SIG-M5 treated with dmso at 0.1 percent for 504 hours (cell line): ENCODE results near the gene TGFB2.
A peak's percentile ranks its signal among the peaks of the same experiment; 100 is the strongest.

ENCODE experiments used
- DNase-seq: peaks from one replicate; lab custom pipeline; 2025; ENCODE audit not compliant: unreplicated experiment; lab: John Stamatoyannopoulos, UW

Gene TGFB2

GRCh38 chr1:218332416-218332815 lies 12.7 kb upstream of the TGFB2 start:
- no peak for DNase-seq

GRCh38 chr1:218336328-218336727 lies 8.8 kb upstream of the TGFB2 start:
- DNase-seq: no peak

GRCh38 chr1:218339267-218339831 lies 5.8 kb upstream of the TGFB2 start:
- peak; percentile 71 for DNase-seq

- DNase-seq: no peak
Observed at GRCh38 chr1:218341325-218341724, 3.8 kb upstream of the TGFB2 start.

- no peak for DNase-seq
Observed at GRCh38 chr1:218342091-218342490, 3.0 kb upstream of the TGFB2 start.

GRCh38 chr1:218345673-218346390 lies 696 bp downstream of the TGFB2 start:
- DNase-seq: peak; percentile 80

GRCh38 chr1:218346391-218347204 lies 1.5 kb downstream of the TGFB2 start:
- peak; percentile 72 for DNase-seq

GRCh38 chr1:218347336-218347722 lies 2.2 kb downstream of the TGFB2 start:
- DNase-seq: no peak

GRCh38 chr1:218347723-218348627 lies 2.8 kb downstream of the TGFB2 start:
- peak; percentile 29 for DNase-seq

- DNase-seq: no peak
Observed at GRCh38 chr1:218348628-218349071, 3.5 kb downstream of the TGFB2 start.

GRCh38 chr1:218349348-218350034 lies 4.4 kb downstream of the TGFB2 start:
- DNase-seq: no peak

- DNase-seq: peak; percentile 33
Observed at GRCh38 chr1:218350035-218350525, 4.9 kb downstream of the TGFB2 start.

GRCh38 chr1:218350801-218351266 lies 5.7 kb downstream of the TGFB2 start:
- no peak for DNase-seq

GRCh38 chr1:218351391-218352074 lies 6.4 kb downstream of the TGFB2 start:
- peak; percentile 77 for DNase-seq

GRCh38 chr1:218352075-218352438 lies 6.9 kb downstream of the TGFB2 start:
- DNase-seq: no peak

- no peak for DNase-seq
Observed at GRCh38 chr1:218353656-218354055, 8.5 kb downstream of the TGFB2 start.

GRCh38 chr1:218355278-218355677 lies 10.1 kb downstream of the TGFB2 start:
- DNase-seq: no peak

- DNase-seq: peak; percentile 79
Observed at GRCh38 chr1:218357211-218357892, 12.2 kb downstream of the TGFB2 start.

- DNase-seq: no peak
Observed at GRCh38 chr1:218357893-218358232, 12.7 kb downstream of the TGFB2 start.
